HepG2 (cell line): ENCODE measurements around the gene MEGF11.

Source experiments
- ESRRA ChIP-seq: sonication (generic); formaldehyde crosslinking; IDR thresholded peaks from 2 replicates; pipeline ENCODE4 v1.5.1; 2020; ENCODE audit warnings: mild to moderate bottlenecking, low read depth, missing genetic modification reagents
- GATAD2A ChIP-seq: IDR thresholded peaks from 2 replicates; pipeline ENCODE4 v1.6.1; 2016
- HMG20A ChIP-seq: IDR thresholded peaks from 2 replicates; pipeline ENCODE4 v1.6.1; 2016; ENCODE audit warnings: borderline replicate concordance
- HOXD1 ChIP-seq: sonication (generic); formaldehyde crosslinking; IDR thresholded peaks from 2 replicates; pipeline ENCODE4 v1.5.0; 2020; ENCODE audit warnings: missing genetic modification reagents
- JUNB ChIP-seq: sonication (generic); formaldehyde crosslinking; IDR thresholded peaks from 2 replicates; pipeline ENCODE4 v1.8.0; 2022; ENCODE audit warnings: missing genetic modification reagents, mild to moderate bottlenecking, borderline replicate concordance
- NR1H2 ChIP-seq: sonication (generic); formaldehyde crosslinking; IDR thresholded peaks from 2 replicates; pipeline ENCODE4 v1.8.1; 2022; ENCODE audit warnings: low read depth, missing genetic modification reagents, borderline replicate concordance
- POLR2A ChIP-seq, 2 experiments: IDR thresholded peaks; 2 replicates each; pipeline ENCODE4 v1.6.1; 2011; ENCODE audit warnings: low read depth in 2 of 2, low read length in 2 of 2, mild to moderate bottlenecking in 1 of 2, moderate library complexity in 1 of 2; ENCODE audit not compliant: insufficient read depth in 1 of 2
- TOE1 ChIP-seq: sonication (generic); formaldehyde crosslinking; IDR thresholded peaks from 2 replicates; pipeline ENCODE4 v1.4.0; 2020; ENCODE audit warnings: mild to moderate bottlenecking, missing genetic modification reagents
- TF ChIP-seq, protein P1 (sequence below), 2 experiments: fragments of 450-650 bp in 1 of 2; sonication (generic) in 1 of 2; formaldehyde crosslinking; IDR thresholded peaks; 2 replicates each; pipeline versions ENCODE4 v1.5.0 to v1.8.0; 2020 to 2022; ENCODE audit warnings: mild to moderate bottlenecking in 1 of 2, missing genetic modification reagents in 1 of 2
- TF ChIP-seq, protein P2 (sequence below): sonication (generic); formaldehyde crosslinking; IDR thresholded peaks from 2 replicates; pipeline ENCODE4 v1.9.0; 2022; ENCODE audit warnings: low read depth, missing genetic modification reagents
- TF ChIP-seq, protein P3 (sequence below): sonication (generic); formaldehyde crosslinking; IDR thresholded peaks from 2 replicates; pipeline ENCODE4 v1.5.0; 2020; ENCODE audit warnings: mild to moderate bottlenecking, missing genetic modification reagents, moderate library complexity

DNA sequence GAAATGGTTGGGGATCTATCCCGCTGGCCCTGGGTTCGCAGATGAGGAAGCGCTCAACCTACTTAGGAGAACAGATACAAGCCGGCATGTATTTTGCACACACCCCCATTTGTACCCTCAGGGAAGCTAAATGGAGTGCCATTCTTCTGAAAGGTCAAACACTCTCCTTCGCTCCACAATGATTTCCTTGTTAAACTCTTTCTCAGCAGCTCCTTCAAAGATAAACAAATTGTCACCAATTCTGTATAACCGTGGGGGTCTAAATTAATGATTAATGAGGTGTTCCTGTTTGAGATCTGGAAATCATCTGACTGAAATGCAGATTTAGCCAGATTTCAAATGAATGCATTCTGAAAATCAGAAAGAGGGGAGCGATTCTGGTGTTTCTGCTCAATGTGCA lies 124.0 kb downstream of the MEGF11 start:
- TF ChIP-seq NR1H2: no peak
- no peak for TF ChIP-seq HMG20A
- no peak for TF ChIP-seq HOXD1
- no peak for TF ChIP-seq ESRRA (CRISPR knock-in tag)
- TF ChIP-seq, protein P1, sequence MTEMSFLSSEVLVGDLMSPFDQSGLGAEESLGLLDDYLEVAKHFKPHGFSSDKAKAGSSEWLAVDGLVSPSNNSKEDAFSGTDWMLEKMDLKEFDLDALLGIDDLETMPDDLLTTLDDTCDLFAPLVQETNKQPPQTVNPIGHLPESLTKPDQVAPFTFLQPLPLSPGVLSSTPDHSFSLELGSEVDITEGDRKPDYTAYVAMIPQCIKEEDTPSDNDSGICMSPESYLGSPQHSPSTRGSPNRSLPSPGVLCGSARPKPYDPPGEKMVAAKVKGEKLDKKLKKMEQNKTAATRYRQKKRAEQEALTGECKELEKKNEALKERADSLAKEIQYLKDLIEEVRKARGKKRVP (CRISPR knock-in tag; IDR thresholded peaks at IDR 0.05): no peak
- TF ChIP-seq, protein P2, sequence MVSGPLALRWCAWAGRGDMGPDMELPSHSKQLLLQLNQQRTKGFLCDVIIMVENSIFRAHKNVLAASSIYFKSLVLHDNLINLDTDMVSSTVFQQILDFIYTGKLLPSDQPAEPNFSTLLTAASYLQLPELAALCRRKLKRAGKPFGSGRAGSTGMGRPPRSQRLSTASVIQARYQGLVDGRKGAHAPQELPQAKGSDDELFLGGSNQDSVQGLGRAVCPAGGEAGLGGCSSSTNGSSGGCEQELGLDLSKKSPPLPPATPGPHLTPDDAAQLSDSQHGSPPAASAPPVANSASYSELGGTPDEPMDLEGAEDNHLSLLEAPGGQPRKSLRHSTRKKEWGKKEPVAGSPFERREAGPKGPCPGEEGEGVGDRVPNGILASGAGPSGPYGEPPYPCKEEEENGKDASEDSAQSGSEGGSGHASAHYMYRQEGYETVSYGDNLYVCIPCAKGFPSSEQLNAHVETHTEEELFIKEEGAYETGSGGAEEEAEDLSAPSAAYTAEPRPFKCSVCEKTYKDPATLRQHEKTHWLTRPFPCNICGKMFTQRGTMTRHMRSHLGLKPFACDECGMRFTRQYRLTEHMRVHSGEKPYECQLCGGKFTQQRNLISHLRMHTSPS (CRISPR knock-in tag): no peak
- TF ChIP-seq JUNB (CRISPR knock-in tag): no peak
- TF ChIP-seq POLR2A (IDR thresholded peaks at IDR 0.05; ENCODE audit: insufficient read depth in 1 of 2, low read depth in 2 of 2, low read length in 2 of 2): no peak
- TF ChIP-seq GATAD2A (CRISPR knock-in tag): no peak
- TF ChIP-seq, protein P3, sequence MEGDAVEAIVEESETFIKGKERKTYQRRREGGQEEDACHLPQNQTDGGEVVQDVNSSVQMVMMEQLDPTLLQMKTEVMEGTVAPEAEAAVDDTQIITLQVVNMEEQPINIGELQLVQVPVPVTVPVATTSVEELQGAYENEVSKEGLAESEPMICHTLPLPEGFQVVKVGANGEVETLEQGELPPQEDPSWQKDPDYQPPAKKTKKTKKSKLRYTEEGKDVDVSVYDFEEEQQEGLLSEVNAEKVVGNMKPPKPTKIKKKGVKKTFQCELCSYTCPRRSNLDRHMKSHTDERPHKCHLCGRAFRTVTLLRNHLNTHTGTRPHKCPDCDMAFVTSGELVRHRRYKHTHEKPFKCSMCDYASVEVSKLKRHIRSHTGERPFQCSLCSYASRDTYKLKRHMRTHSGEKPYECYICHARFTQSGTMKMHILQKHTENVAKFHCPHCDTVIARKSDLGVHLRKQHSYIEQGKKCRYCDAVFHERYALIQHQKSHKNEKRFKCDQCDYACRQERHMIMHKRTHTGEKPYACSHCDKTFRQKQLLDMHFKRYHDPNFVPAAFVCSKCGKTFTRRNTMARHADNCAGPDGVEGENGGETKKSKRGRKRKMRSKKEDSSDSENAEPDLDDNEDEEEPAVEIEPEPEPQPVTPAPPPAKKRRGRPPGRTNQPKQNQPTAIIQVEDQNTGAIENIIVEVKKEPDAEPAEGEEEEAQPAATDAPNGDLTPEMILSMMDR: no peak
- TF ChIP-seq TOE1 (CRISPR knock-in tag): no peak
